Testis (tissue), 2 donors: ENCODE data around the gene MAP3K2.

Experiments
- POLR2A ChIP-seq: fragments of 450-650 bp; IDR thresholded peaks from one replicate; pipeline ENCODE4 v1.6.1; 2017; ENCODE audit warnings: antibody characterized with exemption, mild to moderate bottlenecking, moderate library complexity
- TF ChIP-seq, protein P1 (sequence below), 3 experiments: fragments of 450-650 bp in 2 of 3; fragments of 200-600 bp in 1 of 3; sonication (generic) in 1 of 3; IDR thresholded peaks; one replicate each; pipeline ENCODE4 v1.5.1; 2016 to 2019; ENCODE audit warnings: antibody characterized with exemption in 3 of 3, mild to moderate bottlenecking in 2 of 3, moderate library complexity in 1 of 3

DNA sequence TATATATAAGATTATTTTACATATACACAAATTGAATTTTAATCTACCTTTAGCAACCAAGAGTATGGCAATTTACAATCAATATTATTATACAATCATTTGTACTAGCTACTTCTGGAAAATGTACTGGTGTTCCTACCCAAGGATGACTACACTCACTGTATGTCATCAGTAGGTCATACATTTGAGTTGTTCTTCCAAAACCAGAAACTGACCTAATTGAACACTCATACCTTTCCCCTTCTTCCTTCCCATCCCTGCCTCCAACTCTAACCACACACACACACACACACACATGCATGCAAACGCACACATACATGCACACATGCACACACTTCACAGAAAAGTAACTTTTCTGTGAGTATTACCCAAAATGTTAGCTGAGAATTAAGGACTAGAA lies 85.6 kb downstream of the MAP3K2 start:
- TF ChIP-seq POLR2A: no peak
- TF ChIP-seq, protein P1, sequence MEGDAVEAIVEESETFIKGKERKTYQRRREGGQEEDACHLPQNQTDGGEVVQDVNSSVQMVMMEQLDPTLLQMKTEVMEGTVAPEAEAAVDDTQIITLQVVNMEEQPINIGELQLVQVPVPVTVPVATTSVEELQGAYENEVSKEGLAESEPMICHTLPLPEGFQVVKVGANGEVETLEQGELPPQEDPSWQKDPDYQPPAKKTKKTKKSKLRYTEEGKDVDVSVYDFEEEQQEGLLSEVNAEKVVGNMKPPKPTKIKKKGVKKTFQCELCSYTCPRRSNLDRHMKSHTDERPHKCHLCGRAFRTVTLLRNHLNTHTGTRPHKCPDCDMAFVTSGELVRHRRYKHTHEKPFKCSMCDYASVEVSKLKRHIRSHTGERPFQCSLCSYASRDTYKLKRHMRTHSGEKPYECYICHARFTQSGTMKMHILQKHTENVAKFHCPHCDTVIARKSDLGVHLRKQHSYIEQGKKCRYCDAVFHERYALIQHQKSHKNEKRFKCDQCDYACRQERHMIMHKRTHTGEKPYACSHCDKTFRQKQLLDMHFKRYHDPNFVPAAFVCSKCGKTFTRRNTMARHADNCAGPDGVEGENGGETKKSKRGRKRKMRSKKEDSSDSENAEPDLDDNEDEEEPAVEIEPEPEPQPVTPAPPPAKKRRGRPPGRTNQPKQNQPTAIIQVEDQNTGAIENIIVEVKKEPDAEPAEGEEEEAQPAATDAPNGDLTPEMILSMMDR (IDR thresholded peaks at IDR 0.05): no peak
